Measurements from ENCODE around the gene SLC39A11.
"Not testable (repeated sequence)": the region's sequence is repeated elsewhere in the genome, so short reads cannot be mapped to it uniquely, and the experiment has no call there.

SLC39A11 gene

GRCh38 chr17:72713701-72714100 lies 378.8 kb downstream of the SLC39A11 start:
- DNase-seq (ENCODE audit: low spot score) = no peak

GRCh38 chr17:72711521-72712310 lies 380.8 kb downstream of the SLC39A11 start:
- DNase-seq (ENCODE audit: low spot score) = no peak

- DNase-seq (ENCODE audit: low spot score) = no peak
These were observed 381.7 kb downstream of the SLC39A11 start for GRCh38 chr17:72710834-72711233.

- no peak for DNase-seq (ENCODE audit: low spot score)
These were observed 382.3 kb downstream of the SLC39A11 start for GRCh38 chr17:72710202-72710601.

- DNase-seq (ENCODE audit: low spot score) = not testable (repeated sequence)
These were observed 383.8 kb downstream of the SLC39A11 start for GRCh38 chr17:72708682-72709081.

GRCh38 chr17:72707881-72708280 lies 384.6 kb downstream of the SLC39A11 start:
- no peak for DNase-seq (ENCODE audit: low spot score)

- no peak for DNase-seq (ENCODE audit: low spot score)
These were observed 386.0 kb downstream of the SLC39A11 start for GRCh38 chr17:72706396-72706981.

- no peak for DNase-seq (ENCODE audit: low spot score)
These were observed 386.5 kb downstream of the SLC39A11 start for GRCh38 chr17:72705905-72706395.

- DNase-seq (ENCODE audit: low spot score) = no peak
These were observed 389.5 kb downstream of the SLC39A11 start for GRCh38 chr17:72702998-72703397.

GRCh38 chr17:72702136-72702735 lies 390.3 kb downstream of the SLC39A11 start:
- DNase-seq (ENCODE audit: low spot score) = peak; percentile 72

- no peak for DNase-seq (ENCODE audit: low spot score)
These were observed 392.3 kb downstream of the SLC39A11 start for GRCh38 chr17:72700226-72700625.

GRCh38 chr17:72699545-72699944 lies 392.9 kb downstream of the SLC39A11 start:
- DNase-seq (ENCODE audit: low spot score) = peak; percentile 88

GRCh38 chr17:72697602-72698146 lies 394.8 kb downstream of the SLC39A11 start:
- peak; percentile 88 for DNase-seq (ENCODE audit: low spot score)

GRCh38 chr17:72696721-72697120 lies 395.8 kb downstream of the SLC39A11 start:
- DNase-seq (ENCODE audit: low spot score) = no peak

GRCh38 chr17:72696156-72696555 lies 396.3 kb downstream of the SLC39A11 start:
- DNase-seq (ENCODE audit: low spot score) = no peak

- DNase-seq (ENCODE audit: low spot score) = no peak
These were observed 398.5 kb downstream of the SLC39A11 start for GRCh38 chr17:72693956-72694355.

GRCh38 chr17:72693151-72693878 lies 399.2 kb downstream of the SLC39A11 start:
- DNase-seq (ENCODE audit: low spot score) = no peak

- DNase-seq (ENCODE audit: low spot score) = no peak
These were observed 399.8 kb downstream of the SLC39A11 start for GRCh38 chr17:72692676-72693075.

GRCh38 chr17:72691586-72691985 lies 400.9 kb downstream of the SLC39A11 start:
- DNase-seq (ENCODE audit: low spot score) = no peak

GRCh38 chr17:72691017-72691416 lies 401.5 kb downstream of the SLC39A11 start:
- no peak for DNase-seq (ENCODE audit: low spot score)

- no peak for DNase-seq (ENCODE audit: low spot score)
These were observed 404.6 kb downstream of the SLC39A11 start for GRCh38 chr17:72687886-72688285.

GRCh38 chr17:72684405-72685020 lies 408.0 kb downstream of the SLC39A11 start:
- no peak for DNase-seq (ENCODE audit: low spot score)
